ENCODE data around the gene C15orf39. TPM values are rescaled to one million over a fixed set of nuclear protein-coding genes. Genes with fewer than 3 reads are reported as not detected.
"Not testable (repeated sequence)": the region's sequence is repeated elsewhere in the genome, so short reads cannot be mapped to it uniquely, and the experiment has no call there.

The C15orf39 gene
- total RNA-seq, 4 donors from 2014 or later, result 13.8 to 20.1 (median 17.2) TPM

GRCh38 chr15:75223688-75224087, 22.0 kb downstream of the C15orf39 start:
- Histone ChIP-seq H3K4me3 (no peak overlapping the region), H3K4me1 (no peaks in the 10 kb centered on the region), H3K9me3 (no peaks in the 10 kb centered on the region), H3K36me3 (peaks cover 0 to 11% (median 0%) of the 10 kb centered on the region in 3 donors), H3K27ac (no peak overlapping the region), H3K27me3 (no peaks in the 10 kb centered on the region)
- WGBS, 2 donors, result 89 to 90% methylated on average over 5 to 6 of the region's 6 CpGs
- TF ChIP-seq CTCF (IDR thresholded peaks at IDR 0.05), result no peak
- no peak for TF ChIP-seq EP300 (IDR thresholded peaks at IDR 0.05)
- no peak for DNase-seq (ENCODE audit: low spot score in 2 of 2)

GRCh38 chr15:75224281-75224680, 22.6 kb downstream of the C15orf39 start:
- no peak overlapping the region for H3K27ac ChIP-seq
- 79 to 83% methylated on average over 6 to 12 of the region's 12 CpGs for WGBS, 2 donors
- H3K4me1 ChIP-seq, result no peaks in the 10 kb centered on the region

GRCh38 chr15:75225102-75225836, 23.6 kb downstream of the C15orf39 start:
- not testable (repeated sequence) for H3K27ac ChIP-seq

More at GRCh38 chr15:75224281-75224680, 22.6 kb downstream of the C15orf39 start:
- Histone ChIP-seq H3K9me3 (no peaks in the 10 kb centered on the region), H3K27me3 (no peaks in the 10 kb centered on the region), H3K36me3 (peaks cover 0 to 11% (median 0%) of the 10 kb centered on the region in 3 donors), H3K4me3 (no peak overlapping the region)
- no peak for TF ChIP-seq EP300 (IDR thresholded peaks at IDR 0.05)
- no peak for DNase-seq (ENCODE audit: low spot score in 2 of 2)

GRCh38 chr15:75225951-75226732, 24.5 kb downstream of the C15orf39 start:
- 85 to 86% methylated on average over 14 to 16 of the region's 16 CpGs for WGBS, 2 donors

More at GRCh38 chr15:75225102-75225836, 23.6 kb downstream of the C15orf39 start:
- DNase-seq (ENCODE audit: low spot score in 2 of 2); H3K27me3 ChIP-seq; H3K4me1 ChIP-seq; H3K36me3 ChIP-seq; H3K9me3 ChIP-seq; H3K4me3 ChIP-seq: not testable (repeated sequence)
- WGBS, 2 donors, result 65 to 67% methylated on average over 5 to 10 of the region's 10 CpGs

GRCh38 chr15:75227112-75227511, 25.4 kb downstream of the C15orf39 start:
- not testable (repeated sequence) for DNase-seq (ENCODE audit: low spot score in 2 of 2); H3K27me3 ChIP-seq; H3K9me3 ChIP-seq; H3K4me1 ChIP-seq; H3K27ac ChIP-seq; H3K4me3 ChIP-seq; H3K36me3 ChIP-seq
- WGBS, 2 donors, result 70 to 72% methylated on average over 7 of the region's 7 CpGs

More at GRCh38 chr15:75225951-75226732, 24.5 kb downstream of the C15orf39 start:
- Histone ChIP-seq H3K4me1 (no peaks in the 10 kb centered on the region), H3K9me3 (no peaks in the 10 kb centered on the region), H3K27ac (no peak overlapping the region), H3K4me3 (no peak overlapping the region), H3K36me3 (no peaks in the 10 kb centered on the region), H3K27me3 (no peaks in the 10 kb centered on the region)
- no peak for TF ChIP-seq POLR2A (IDR thresholded peaks at IDR 0.05)
- no peak for TF ChIP-seq CTCF (IDR thresholded peaks at IDR 0.05)
- no peak for TF ChIP-seq EP300 (IDR thresholded peaks at IDR 0.05)
- DNase-seq (ENCODE audit: low spot score in 2 of 2), result no peak

GRCh38 chr15:75227663-75228280, 26.1 kb downstream of the C15orf39 start:
- Histone ChIP-seq H3K27ac (no peak overlapping the region), H3K27me3 (no peaks in the 10 kb centered on the region), H3K4me1 (no peaks in the 10 kb centered on the region), H3K9me3 (no peaks in the 10 kb centered on the region), H3K36me3 (no peaks in the 10 kb centered on the region), H3K4me3 (no peak overlapping the region)
- WGBS, 2 donors, result 77 to 80% methylated on average over 11 to 13 of the region's 13 CpGs
- TF ChIP-seq CTCF (IDR thresholded peaks at IDR 0.05), result no peak
- TF ChIP-seq EP300 (IDR thresholded peaks at IDR 0.05), result no peak
- no peak for TF ChIP-seq POLR2A (IDR thresholded peaks at IDR 0.05)
- DNase-seq (ENCODE audit: low spot score in 2 of 2), result no peak
